ENCODE results near the gene RPP40.

Gene RPP40

GRCh38 chr6:4965562-4966389 is 38.1 kb downstream of the RPP40 start:
- no peaks in the 10 kb centered on the region for H3K36me3 ChIP-seq (ENCODE audit: control insufficient read depth in 2 of 2, insufficient read depth in 1 of 2, low read length in 2 of 2)
- H3K9me3 ChIP-seq (ENCODE audit: control insufficient read depth, insufficient read depth, low read depth, low read length) = no peaks in the 10 kb centered on the region
- H3K27ac ChIP-seq (ENCODE audit: extremely low read depth, low read depth, low read length) = no peak overlapping the region
- H3K4me1 ChIP-seq (ENCODE audit: control insufficient read depth, insufficient read depth, low read length) = no peaks in the 10 kb centered on the region
- CTCF ChIA-PET = interaction anchor here (0.6 kb wide), 1 partner anchor 19 kb away, joined by 3 read pairs; no protein-coding TSS in a partner anchor
- H3K4me3 ChIP-seq (ENCODE audit: low read depth, low read length) = no peak overlapping the region
- no peak for TF ChIP-seq ZNF19 (tag by site-specific recombination; IDR thresholded peaks at IDR 0.05; ENCODE audit: low read depth)
- TF ChIP-seq INSM2 (tag by site-specific recombination; IDR thresholded peaks at IDR 0.05) = no peak
- TF ChIP-seq, protein P1, sequence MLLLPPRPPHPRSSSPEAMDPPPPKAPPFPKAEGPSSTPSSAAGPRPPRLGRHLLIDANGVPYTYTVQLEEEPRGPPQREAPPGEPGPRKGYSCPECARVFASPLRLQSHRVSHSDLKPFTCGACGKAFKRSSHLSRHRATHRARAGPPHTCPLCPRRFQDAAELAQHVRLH (tag by site-specific recombination; IDR thresholded peaks at IDR 0.05) = no peak
- TF ChIP-seq FEZF1 (tag by site-specific recombination; IDR thresholded peaks at IDR 0.05) = no peak
- no peak for TF ChIP-seq KLF8 (tag by site-specific recombination; IDR thresholded peaks at IDR 0.05)
- TF ChIP-seq ZNF18 (tag by site-specific recombination; IDR thresholded peaks at IDR 0.05) = no peak
- TF ChIP-seq ZXDB (tag by site-specific recombination; IDR thresholded peaks at IDR 0.05) = no peak
- TF ChIP-seq BCL11B (tag by site-specific recombination; IDR thresholded peaks at IDR 0.05; ENCODE audit: low read depth) = no peak
- TF ChIP-seq, protein P2, sequence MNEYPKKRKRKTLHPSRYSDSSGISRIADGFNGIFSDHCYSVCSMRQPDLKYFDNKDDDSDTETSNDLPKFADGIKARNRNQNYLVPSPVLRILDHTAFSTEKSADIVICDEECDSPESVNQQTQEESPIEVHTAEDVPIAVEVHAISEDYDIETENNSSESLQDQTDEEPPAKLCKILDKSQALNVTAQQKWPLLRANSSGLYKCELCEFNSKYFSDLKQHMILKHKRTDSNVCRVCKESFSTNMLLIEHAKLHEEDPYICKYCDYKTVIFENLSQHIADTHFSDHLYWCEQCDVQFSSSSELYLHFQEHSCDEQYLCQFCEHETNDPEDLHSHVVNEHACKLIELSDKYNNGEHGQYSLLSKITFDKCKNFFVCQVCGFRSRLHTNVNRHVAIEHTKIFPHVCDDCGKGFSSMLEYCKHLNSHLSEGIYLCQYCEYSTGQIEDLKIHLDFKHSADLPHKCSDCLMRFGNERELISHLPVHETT (tag by site-specific recombination; IDR thresholded peaks at IDR 0.05) = no peak
- no peak for TF ChIP-seq ZBTB7A (tag by site-specific recombination; IDR thresholded peaks at IDR 0.05; ENCODE audit: low read depth)
- TF ChIP-seq ZBTB48 (tag by site-specific recombination; IDR thresholded peaks at IDR 0.05) = no peak
- no peak for TF ChIP-seq ZNF184 (tag by site-specific recombination; IDR thresholded peaks at IDR 0.05)
- TF ChIP-seq ZNF121 (tag by site-specific recombination; IDR thresholded peaks at IDR 0.05) = no peak
- no peak for TF ChIP-seq YY1 (tag by site-specific recombination; IDR thresholded peaks at IDR 0.05)
- TF ChIP-seq ZNF585B (tag by site-specific recombination; IDR thresholded peaks at IDR 0.05) = no peak
- POLR2A ChIA-PET = no interaction called here

DNA sequence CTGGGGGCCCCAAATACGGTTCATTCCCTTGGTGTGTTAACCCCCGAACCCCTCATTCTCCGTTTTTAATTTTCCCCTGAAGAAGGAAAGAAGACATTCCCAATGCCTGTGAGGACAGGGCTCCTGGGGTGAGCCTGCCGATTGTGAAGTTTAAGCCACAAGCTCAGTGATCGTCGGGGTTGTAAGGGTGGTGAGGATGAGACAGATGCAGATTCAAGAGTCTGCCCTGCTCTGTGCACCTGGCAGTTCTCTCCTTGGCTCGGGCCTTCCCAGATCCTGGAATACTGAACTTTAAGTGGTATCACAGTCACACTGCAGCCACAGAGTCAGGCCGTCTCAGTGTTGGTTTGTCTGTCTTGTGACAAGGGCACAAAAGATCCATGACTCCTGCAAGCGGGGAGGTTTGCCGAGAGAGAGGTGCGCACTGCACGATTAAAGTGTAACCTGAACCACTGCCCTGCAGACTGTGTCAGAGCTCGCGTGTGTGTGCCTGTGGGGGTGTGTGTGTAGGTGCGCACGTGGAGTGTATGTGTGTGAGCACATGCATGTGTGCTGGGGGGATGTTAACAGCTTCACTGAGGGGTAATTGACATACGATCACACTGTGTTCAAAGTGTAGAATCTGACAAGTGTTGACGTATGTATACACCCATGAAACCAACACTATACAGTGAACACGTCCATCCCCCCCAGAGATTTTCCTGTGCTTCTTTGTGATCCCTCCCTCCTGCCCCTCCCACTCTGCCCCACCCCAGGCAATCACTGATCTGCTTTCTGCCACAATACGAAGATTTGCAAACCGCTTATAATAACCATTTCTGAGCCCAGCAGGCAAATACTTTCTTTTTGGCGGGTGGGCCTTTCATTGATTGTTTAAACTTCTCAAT is 38.9 kb downstream of the RPP40 start:
- Histone ChIP-seq H3K4me3 (ENCODE audit: low read depth, low read length) (no peak overlapping the region), H3K36me3 (ENCODE audit: control insufficient read depth in 2 of 2, insufficient read depth in 1 of 2, low read length in 2 of 2) (no peaks in the 10 kb centered on the region), H3K9me3 (ENCODE audit: control insufficient read depth, insufficient read depth, low read depth, low read length) (no peaks in the 10 kb centered on the region), H3K4me1 (ENCODE audit: control insufficient read depth, insufficient read depth, low read length) (no peaks in the 10 kb centered on the region), H3K27ac (ENCODE audit: extremely low read depth, low read depth, low read length) (no peak overlapping the region)
- POLR2A ChIA-PET = interaction anchor here (0.8 kb wide), 1 partner anchor 943 kb away, joined by 3 read pairs; no protein-coding TSS in a partner anchor
- CTCF ChIA-PET = no interaction called here
- no peak for TF ChIP-seq ZNF600 (tag by site-specific recombination; IDR thresholded peaks at IDR 0.05)
- TF ChIP-seq ZNF214 (tag by site-specific recombination; IDR thresholded peaks at IDR 0.05; ENCODE audit: borderline replicate concordance) = no peak
- no peak for TF ChIP-seq ZBTB21 (tag by site-specific recombination; IDR thresholded peaks at IDR 0.05)
- TF ChIP-seq REST (tag by site-specific recombination; IDR thresholded peaks at IDR 0.05) = no peak
- TF ChIP-seq GFI1B (tag by site-specific recombination; IDR thresholded peaks at IDR 0.05) = no peak
- TF ChIP-seq, protein P3, sequence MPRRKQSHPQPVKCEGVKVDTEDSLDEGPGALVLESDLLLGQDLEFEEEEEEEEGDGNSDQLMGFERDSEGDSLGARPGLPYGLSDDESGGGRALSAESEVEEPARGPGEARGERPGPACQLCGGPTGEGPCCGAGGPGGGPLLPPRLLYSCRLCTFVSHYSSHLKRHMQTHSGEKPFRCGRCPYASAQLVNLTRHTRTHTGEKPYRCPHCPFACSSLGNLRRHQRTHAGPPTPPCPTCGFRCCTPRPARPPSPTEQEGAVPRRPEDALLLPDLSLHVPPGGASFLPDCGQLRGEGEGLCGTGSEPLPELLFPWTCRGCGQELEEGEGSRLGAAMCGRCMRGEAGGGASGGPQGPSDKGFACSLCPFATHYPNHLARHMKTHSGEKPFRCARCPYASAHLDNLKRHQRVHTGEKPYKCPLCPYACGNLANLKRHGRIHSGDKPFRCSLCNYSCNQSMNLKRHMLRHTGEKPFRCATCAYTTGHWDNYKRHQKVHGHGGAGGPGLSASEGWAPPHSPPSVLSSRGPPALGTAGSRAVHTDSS (tag by site-specific recombination; IDR thresholded peaks at IDR 0.05) = no peak
